NT2/D1 (cell line): ENCODE results near the gene WFDC2.

Source experiments
- DNase-seq: peaks from one replicate; pipeline ENCODE4 v3.0.0-alpha.2; 2011; ENCODE audit warnings: low read depth, low spot score
- H3K27me3 ChIP-seq: 2 replicates; pipeline ENCODE4 v1.6.0; 2011; ENCODE audit warnings: mild to moderate bottlenecking; ENCODE audit not compliant: insufficient read length, insufficient read depth
- H3K36me3 ChIP-seq: 2 replicates; pipeline ENCODE4 v1.6.1; 2011; ENCODE audit warnings: mild to moderate bottlenecking, low read length, mixed read lengths; ENCODE audit not compliant: insufficient read depth, insufficient read length
- H3K4me1 ChIP-seq: 2 replicates; pipeline ENCODE4 v1.5.1; 2011; ENCODE audit not compliant: insufficient read depth, insufficient read length
- H3K4me3 ChIP-seq: 2 replicates; pipeline ENCODE4 v1.5.1; 2011; ENCODE audit warnings: low read depth; ENCODE audit not compliant: insufficient read length
- H3K9ac ChIP-seq: 2 replicates; pipeline ENCODE4 v1.6.0; 2011; ENCODE audit warnings: low read depth; ENCODE audit not compliant: insufficient read length
- H3K9me3 ChIP-seq: 2 replicates; pipeline ENCODE4 v1.5.1; 2011; ENCODE audit warnings: mild to moderate bottlenecking, low read length; ENCODE audit not compliant: insufficient read depth
- SUZ12 ChIP-seq: IDR thresholded peaks from 2 replicates; pipeline ENCODE4 v1.6.1; 2011; ENCODE audit not compliant: insufficient read length, insufficient read depth; ENCODE audit errors: extremely low read depth
- YY1 ChIP-seq: IDR thresholded peaks from 2 replicates; pipeline ENCODE4 v1.6.1; 2011; ENCODE audit not compliant: insufficient read length, insufficient read depth
- ZNF274 ChIP-seq: IDR thresholded peaks from 2 replicates; pipeline ENCODE4 v1.6.1; 2011; ENCODE audit warnings: mild to moderate bottlenecking, low read depth, low read length

Gene WFDC2

GRCh38 chr20:45501600-45501999 lies 32.0 kb downstream of the WFDC2 start:
- no peak overlapping the region for H3K9ac ChIP-seq
- H3K9me3 ChIP-seq, result no peaks in the 10 kb centered on the region; the same call in 1 of the 2 replicates
- no peaks in the 10 kb centered on the region for H3K4me1 ChIP-seq
- DNase-seq, result no peak
- no peak overlapping the region for H3K4me3 ChIP-seq
- no peaks in the 10 kb centered on the region for H3K36me3 ChIP-seq
- no peaks in the 10 kb centered on the region for H3K27me3 ChIP-seq
- no peak for TF ChIP-seq YY1
- no peak for TF ChIP-seq SUZ12
- TF ChIP-seq ZNF274, result no peak

DNA sequence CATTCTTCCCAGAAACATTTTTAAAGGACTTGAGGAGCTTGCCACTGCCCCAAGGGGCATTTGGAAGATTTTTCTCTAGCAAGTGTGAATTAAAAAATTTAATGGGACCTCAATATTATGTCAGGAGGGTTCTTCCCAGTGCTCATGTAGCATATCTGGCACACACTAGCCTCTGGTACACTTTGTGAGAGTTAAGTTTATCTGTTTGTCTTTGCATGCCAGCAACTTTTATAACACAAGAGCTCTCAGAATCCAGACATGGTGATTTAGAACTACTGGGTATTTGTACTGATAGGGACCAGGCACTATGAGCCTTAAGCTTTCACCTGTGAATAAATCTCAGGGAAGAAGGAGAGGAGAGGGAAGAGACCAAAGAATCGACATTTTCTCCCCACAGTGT lies 33.0 kb downstream of the WFDC2 start:
- DNase-seq, result no peak
- H3K36me3 ChIP-seq, result no peaks in the 10 kb centered on the region
- TF ChIP-seq SUZ12, result no peak
- no peak for TF ChIP-seq ZNF274
- no peak for TF ChIP-seq YY1

GRCh38 chr20:45503403-45503802 lies 33.9 kb downstream of the WFDC2 start:
- no peak for DNase-seq
- Histone ChIP-seq H3K4me1 (no peaks in the 10 kb centered on the region), H3K27me3 (no peaks in the 10 kb centered on the region), H3K36me3 (no peaks in the 10 kb centered on the region), H3K4me3 (no peak overlapping the region), H3K9ac (no peak overlapping the region), H3K9me3 (no peaks in the 10 kb centered on the region; the same call in 1 of the 2 replicates)
- TF ChIP-seq SUZ12 (no peak), ZNF274 (no peak)

More for the DNA sequence above, 33.0 kb downstream of the WFDC2 start:
- no peaks in the 10 kb centered on the region; the same call in 1 of the 2 replicates for H3K9me3 ChIP-seq
- no peaks in the 10 kb centered on the region for H3K4me1 ChIP-seq
- H3K4me3 ChIP-seq, result no peak overlapping the region
- no peak overlapping the region for H3K9ac ChIP-seq
- H3K27me3 ChIP-seq, result no peaks in the 10 kb centered on the region

DNA sequence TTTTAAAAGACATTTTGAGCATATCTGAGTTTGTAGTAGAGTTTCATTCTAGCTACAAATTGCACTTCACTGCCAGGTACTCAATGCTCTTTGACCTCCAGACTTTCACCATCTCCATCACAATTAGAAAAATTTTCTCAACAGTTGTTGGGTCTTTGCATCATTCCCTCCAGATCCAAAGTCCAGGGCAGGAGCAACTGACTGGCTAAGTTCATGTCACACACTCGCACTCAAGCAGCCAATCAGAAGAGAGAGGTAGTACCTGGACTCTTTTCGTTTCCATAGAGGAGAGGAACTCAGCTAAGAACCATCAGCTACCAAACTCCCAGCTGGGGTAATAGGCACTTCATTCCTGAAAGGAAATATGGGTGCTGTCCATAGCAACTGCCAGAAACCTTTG lies 36.8 kb downstream of the WFDC2 start:
- Histone ChIP-seq H3K9me3 (no peaks in the 10 kb centered on the region; the same call in 1 of the 2 replicates), H3K9ac (no peak overlapping the region), H3K4me1 (no peaks in the 10 kb centered on the region), H3K4me3 (no peak overlapping the region), H3K36me3 (no peaks in the 10 kb centered on the region), H3K27me3 (no peaks in the 10 kb centered on the region)
- no peak for DNase-seq
- TF ChIP-seq ZNF274 (no peak), SUZ12 (no peak), YY1 (no peak)

GRCh38 chr20:45507011-45507820 lies 37.7 kb downstream of the WFDC2 start:
- Histone ChIP-seq H3K36me3 (no peaks in the 10 kb centered on the region), H3K4me1 (no peaks in the 10 kb centered on the region), H3K9me3 (no peaks in the 10 kb centered on the region; the same call in 1 of the 2 replicates), H3K9ac (no peak overlapping the region), H3K27me3 (no peaks in the 10 kb centered on the region), H3K4me3 (no peak overlapping the region)
- DNase-seq, result no peak
- no peak for TF ChIP-seq ZNF274
- TF ChIP-seq SUZ12, result no peak
- no peak for TF ChIP-seq YY1

- DNase-seq, result no peak
- no peak for TF ChIP-seq YY1
- TF ChIP-seq SUZ12, result no peak
- TF ChIP-seq ZNF274, result no peak
- Histone ChIP-seq H3K9me3 (no peaks in the 10 kb centered on the region; the same call in 1 of the 2 replicates), H3K36me3 (no peaks in the 10 kb centered on the region), H3K27me3 (no peaks in the 10 kb centered on the region), H3K4me3 (no peak overlapping the region), H3K9ac (no peak overlapping the region), H3K4me1 (no peaks in the 10 kb centered on the region)
Observed at GRCh38 chr20:45508068-45508886, 38.7 kb downstream of the WFDC2 start.

DNA sequence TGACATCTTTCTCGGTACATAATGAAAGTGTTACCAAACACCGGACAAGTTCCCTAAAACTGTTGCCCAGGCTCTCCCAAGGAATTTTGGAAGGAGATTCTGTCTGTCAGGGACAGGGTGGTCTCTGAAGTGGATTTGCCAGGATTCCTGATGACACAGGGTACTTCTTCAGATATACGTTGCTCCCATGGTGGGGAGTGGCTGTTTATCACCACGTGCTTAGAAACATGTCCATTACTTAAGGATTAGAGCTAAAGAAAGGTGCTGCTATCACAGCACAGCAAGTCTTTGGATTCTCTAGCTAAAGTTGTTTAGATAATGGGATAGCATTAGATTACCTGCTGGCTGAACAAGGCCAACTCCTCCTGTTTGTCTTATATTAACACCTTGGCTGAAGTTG lies 39.5 kb downstream of the WFDC2 start:
- Histone ChIP-seq H3K36me3 (no peaks in the 10 kb centered on the region), H3K4me1 (no peaks in the 10 kb centered on the region), H3K9me3 (no peaks in the 10 kb centered on the region; the same call in 1 of the 2 replicates), H3K9ac (no peak overlapping the region), H3K27me3 (no peaks in the 10 kb centered on the region), H3K4me3 (no peak overlapping the region)
- no peak for DNase-seq
- TF ChIP-seq ZNF274 (no peak), SUZ12 (no peak), YY1 (no peak)
